Mucosa of descending colon (tissue), 3 donors: Measurements from ENCODE around the gene PKD1L1. TPM values are rescaled to one million over a fixed set of nuclear protein-coding genes. Genes with fewer than 3 reads are reported as not detected.

Experiments
- ATAC-seq: fragments of 200-7000 bp; cut with Tn5 transposase; one replicate; pipeline ENCODE4 v1.9.1; 2020; ENCODE audit warnings: mild to moderate bottlenecking, moderate library complexity
- DNase-seq, 3 donors: peaks; one replicate each; pipeline ENCODE4 v3.0.0-alpha.2; 2020
- H3K36me3 ChIP-seq: fragments of 200-600 bp; one replicate; pipeline ENCODE4 v1.8.0; 2021; ENCODE audit warnings: low read depth, mild to moderate bottlenecking
- H3K4me1 ChIP-seq: fragments of 200-600 bp; one replicate; pipeline ENCODE4 v1.8.0; 2021; ENCODE audit warnings: low read depth, mild to moderate bottlenecking
- H3K4me3 ChIP-seq: fragments of 200-600 bp; one replicate; pipeline ENCODE4 v1.8.0; 2021; ENCODE audit warnings: mild to moderate bottlenecking
- H3K9me3 ChIP-seq: fragments of 200-600 bp; one replicate; pipeline ENCODE4 v1.8.0; 2021; ENCODE audit warnings: mild to moderate bottlenecking
- CTCF ChIP-seq: fragments of 200-600 bp; IDR thresholded peaks from one replicate; pipeline ENCODE4 v1.8.0; 2022; ENCODE audit warnings: antibody characterized with exemption, mild to moderate bottlenecking
- intact Hi-C, 2 donors: fragments of 100-400 bp; cut with DNase I in 1 of 2; cut with micrococcal nuclease in 1 of 2; formaldehyde crosslinking; loops; one replicate each; pipeline versions ENCODE4 v1.11.0 to v1.11.1; 2022; cut with DNase I, micrococcal nuclease
- total RNA-seq, 3 donors: library from RNA; stranded (reverse); fragmentation: NEBNext Ultra II Directional in 2 of 3; extraction: Animal tissue kit (Norgen Biotek cat#: 25700) in 2 of 3; gene quantifications; one replicate each; pipeline versions ENCODE4 v1.2.1 to v1.2.4, GENCODE V29; 2021 to 2023
- donor health status: DM: no; HTN: no; CAD: no; lungs with moderate emphysema.
- donor health status: DM: no; HTN: no; CAD: no.
- donor health status: DM: no; HTN: yes; CAD: no.

Gene PKD1L1
- total RNA-seq, 3 donors from 2014 or later = 0.60 to 0.95 (median 0.61) TPM

DNA sequence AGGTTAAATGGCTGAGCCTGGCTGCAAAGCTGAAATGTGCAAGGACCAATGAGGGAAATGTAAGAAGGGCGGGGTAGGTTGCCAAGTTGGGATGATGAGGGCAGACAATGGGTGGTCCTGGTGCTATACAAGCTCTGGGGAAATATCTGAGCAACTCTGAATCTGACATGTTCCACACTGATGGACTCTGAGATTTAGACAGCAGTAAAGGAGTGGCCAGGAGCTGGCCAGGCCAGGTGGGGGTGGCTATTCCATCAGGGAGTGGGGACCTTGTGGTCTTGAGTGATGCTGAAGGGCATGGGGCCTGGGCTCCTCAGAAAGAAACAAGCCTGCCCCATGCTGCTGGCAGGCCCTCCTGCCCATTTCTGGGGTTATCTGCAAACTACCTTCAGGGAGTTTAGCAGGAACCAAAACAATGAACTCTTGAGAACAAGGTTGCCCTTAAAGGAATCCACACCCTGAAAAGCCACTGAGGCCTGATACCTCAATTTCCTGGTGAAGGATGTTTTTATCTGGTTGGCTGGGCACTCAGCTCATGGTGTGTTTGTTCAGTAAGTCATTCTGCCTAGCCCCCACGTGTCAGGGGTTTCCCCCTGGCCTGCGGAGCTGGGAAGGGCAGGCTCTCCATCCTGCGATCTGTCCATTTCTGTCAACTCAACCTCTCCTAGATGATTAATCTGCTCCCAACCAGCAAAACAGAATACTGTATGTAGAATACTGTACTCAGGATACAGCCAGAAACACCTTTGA lies 223.1 kb downstream of the PKD1L1 start:
- no peak for TF ChIP-seq CTCF
- DNase-seq (no peak), ATAC-seq (peak; percentile 68)
- Histone ChIP-seq H3K4me3 (no peak overlapping the region), H3K9me3 (no peaks in the 10 kb centered on the region), H3K36me3 (no peaks in the 10 kb centered on the region), H3K4me1 (no peaks in the 10 kb centered on the region)
- intact Hi-C loops = no loop called here

Other genes with a start within 250 kb of the PKD1L1 start
- gene HUS1, start 31.1 kb upstream of the PKD1L1 start, total RNA-seq = 10 to 100 TPM; 44.8 to 53.7 (median 47.4) TPM
- gene SUN3, start 80.6 kb upstream of the PKD1L1 start, total RNA-seq = under 1 TPM in 1 of 3 donors, not detected in 2; 0.31 TPM
- not detected for gene C7orf57, start 87.1 kb upstream of the PKD1L1 start, total RNA-seq
- 10 to 100 TPM; 30.7 to 63.6 (median 51.0) TPM for gene UPP1, start 140.8 kb upstream of the PKD1L1 start, total RNA-seq
- gene ABCA13, start 223.0 kb upstream of the PKD1L1 start, total RNA-seq = 1 to 10 TPM in 2 of 3 donors, under 1 TPM in 1; 0.43 to 1.6 (median 1.1) TPM